WTC11 (cell line): ENCODE data around the gene OBSCN. TPM values are rescaled to one million over a fixed set of nuclear protein-coding genes. Genes with fewer than 3 reads are reported as not detected.

ENCODE experiments used
- ATAC-seq: fragments of 200-7000 bp; cut with Tn5 transposase; 2 replicates; pipeline ENCODE4 v1.10.0; 2021; ENCODE audit warnings: mild to moderate bottlenecking, moderate library complexity
- CTCF ChIA-PET: fragments of 300-600 bp; sonication (Branson Sonifier 250); formaldehyde crosslinking; loops from one replicate; lab custom pipeline; 2021; ENCODE audit warnings: antibody characterized with exemption; lab: Charles Lee
- POLR2A ChIA-PET: fragments of 350-600 bp; sonication (Branson Sonifier 250); formaldehyde crosslinking; loops from one replicate; lab custom pipeline; 2021; ENCODE audit warnings: antibody characterized with exemption; lab: Charles Lee
- DNase-seq: peaks from one replicate; pipeline ENCODE4 v3.0.0; 2021; ENCODE audit warnings: low spot score
- H3K27ac Mint-ChIP-seq: 2 replicates; pipeline ENCODE4 v1.8.0; 2021; ENCODE audit warnings: mixed read lengths
- H3K27me3 Mint-ChIP-seq: 2 replicates; pipeline ENCODE4 v1.8.0; 2021; ENCODE audit warnings: low read depth, mild to moderate bottlenecking, moderate library complexity, mixed read lengths
- H3K36me3 Mint-ChIP-seq: 2 replicates; pipeline ENCODE4 v1.8.0; 2021; ENCODE audit warnings: mixed read lengths
- H3K4me1 Mint-ChIP-seq: 2 replicates; pipeline ENCODE4 v1.8.0; 2022; ENCODE audit warnings: mixed read lengths
- H3K4me3 Mint-ChIP-seq: 2 replicates; pipeline ENCODE4 v1.8.0; 2021; ENCODE audit warnings: mild to moderate bottlenecking, moderate library complexity, mixed read lengths
- H3K9me3 Mint-ChIP-seq: 2 replicates; pipeline ENCODE4 v1.8.0; 2021; ENCODE audit warnings: mixed read lengths
- CBFB ChIP-seq: sonication (generic); formaldehyde crosslinking; IDR thresholded peaks from 2 replicates; pipeline ENCODE4 v1.8.1; 2022; ENCODE audit warnings: mild to moderate bottlenecking, low read depth, missing genetic modification reagents
- EMX1 ChIP-seq: fragments of 250-450 bp; sonication (Bioruptor Pico); IDR thresholded peaks from 2 replicates; pipeline ENCODE4 v1.8.0; 2021; ENCODE audit warnings: mild to moderate bottlenecking
- FOXP1 ChIP-seq: sonication (generic); formaldehyde crosslinking; IDR thresholded peaks from 2 replicates; pipeline ENCODE4 v1.8.0; 2022; ENCODE audit warnings: missing genetic modification reagents, mild to moderate bottlenecking, moderate library complexity, borderline replicate concordance
- GABPB1 ChIP-seq: sonication (generic); formaldehyde crosslinking; IDR thresholded peaks from 2 replicates; pipeline ENCODE4 v1.8.1; 2023; ENCODE audit warnings: mild to moderate bottlenecking, missing genetic modification reagents
- JAZF1 ChIP-seq: fragments of 250-450 bp; sonication (Bioruptor Pico); IDR thresholded peaks from 2 replicates; pipeline ENCODE4 v1.9.0; 2021; ENCODE audit warnings: moderate library complexity, mild to moderate bottlenecking, inconsistent platforms
- MYBL2 ChIP-seq: sonication (generic); formaldehyde crosslinking; IDR thresholded peaks from 2 replicates; pipeline ENCODE4 v1.8.1; 2023; ENCODE audit warnings: mild to moderate bottlenecking, moderate library complexity, missing genetic modification reagents
- NFE2L1 ChIP-seq: sonication (generic); formaldehyde crosslinking; IDR thresholded peaks from 2 replicates; pipeline ENCODE4 v1.8.1; 2023; ENCODE audit warnings: missing genetic modification reagents
- OVOL2 ChIP-seq: fragments of 250-450 bp; sonication (Bioruptor Pico); IDR thresholded peaks from 2 replicates; pipeline ENCODE4 v1.9.0; 2021; ENCODE audit warnings: mild to moderate bottlenecking, borderline replicate concordance
- PRRX2 ChIP-seq: fragments of 250-450 bp; sonication (Bioruptor Pico); IDR thresholded peaks from 2 replicates; pipeline ENCODE4 v1.8.0; 2021; ENCODE audit warnings: mild to moderate bottlenecking
- SMAD3 ChIP-seq: sonication (generic); formaldehyde crosslinking; IDR thresholded peaks from 2 replicates; pipeline ENCODE4 v1.8.0; 2022; ENCODE audit warnings: missing genetic modification reagents, mild to moderate bottlenecking, borderline replicate concordance
- SMAD4 ChIP-seq: sonication (generic); formaldehyde crosslinking; IDR thresholded peaks from 2 replicates; pipeline ENCODE4 v1.8.0; 2022; ENCODE audit warnings: mild to moderate bottlenecking, missing genetic modification reagents
- TCF7 ChIP-seq: sonication (generic); formaldehyde crosslinking; IDR thresholded peaks from 2 replicates; pipeline ENCODE4 v1.8.0; 2022; ENCODE audit warnings: mild to moderate bottlenecking, low read depth, missing genetic modification reagents, moderate library complexity
- ZBTB21 ChIP-seq: sonication (generic); formaldehyde crosslinking; IDR thresholded peaks from 2 replicates; pipeline ENCODE4 v1.8.1; 2023; ENCODE audit warnings: mild to moderate bottlenecking, missing genetic modification reagents, borderline replicate concordance
- ZNF121 ChIP-seq: sonication (generic); formaldehyde crosslinking; IDR thresholded peaks from 2 replicates; pipeline ENCODE4 v1.8.0; 2023; ENCODE audit warnings: missing genetic modification reagents
- ZNF317 ChIP-seq: sonication (generic); formaldehyde crosslinking; IDR thresholded peaks from 2 replicates; pipeline ENCODE4 v1.8.1; 2023; ENCODE audit warnings: low read depth, mild to moderate bottlenecking, moderate library complexity, missing genetic modification reagents, borderline replicate concordance
- ZNF396 ChIP-seq: fragments of 250-450 bp; sonication (Bioruptor Pico); IDR thresholded peaks from 2 replicates; pipeline ENCODE4 v1.8.0; 2021; ENCODE audit warnings: mild to moderate bottlenecking, moderate library complexity, borderline replicate concordance
- total RNA-seq: library from RNA; stranded (reverse); gene quantifications from 3 replicates; pipeline ENCODE4 v1.2.3, GENCODE V29; 2021
- TF ChIP-seq, protein P1 (sequence below): sonication (generic); formaldehyde crosslinking; IDR thresholded peaks from 2 replicates; pipeline ENCODE4 v1.8.1; 2022; ENCODE audit warnings: mild to moderate bottlenecking, missing genetic modification reagents, moderate library complexity, borderline replicate concordance
- TF ChIP-seq, protein P2 (sequence below): sonication (generic); formaldehyde crosslinking; IDR thresholded peaks from 2 replicates; pipeline ENCODE4 v1.8.0; 2023; ENCODE audit warnings: missing genetic modification reagents, mild to moderate bottlenecking, borderline replicate concordance
- TF ChIP-seq, protein P3 (sequence below): fragments of 200-600 bp; IDR thresholded peaks from 2 replicates; pipeline ENCODE4 v1.8.0; 2022; ENCODE audit warnings: antibody characterized with exemption
- TF ChIP-seq, protein P4 (sequence below): sonication (generic); formaldehyde crosslinking; IDR thresholded peaks from 2 replicates; pipeline ENCODE4 v1.8.0; 2023; ENCODE audit warnings: missing genetic modification reagents

OBSCN gene
- total RNA-seq, 1 experiment from 2014 or later, result 38.8 TPM

DNA sequence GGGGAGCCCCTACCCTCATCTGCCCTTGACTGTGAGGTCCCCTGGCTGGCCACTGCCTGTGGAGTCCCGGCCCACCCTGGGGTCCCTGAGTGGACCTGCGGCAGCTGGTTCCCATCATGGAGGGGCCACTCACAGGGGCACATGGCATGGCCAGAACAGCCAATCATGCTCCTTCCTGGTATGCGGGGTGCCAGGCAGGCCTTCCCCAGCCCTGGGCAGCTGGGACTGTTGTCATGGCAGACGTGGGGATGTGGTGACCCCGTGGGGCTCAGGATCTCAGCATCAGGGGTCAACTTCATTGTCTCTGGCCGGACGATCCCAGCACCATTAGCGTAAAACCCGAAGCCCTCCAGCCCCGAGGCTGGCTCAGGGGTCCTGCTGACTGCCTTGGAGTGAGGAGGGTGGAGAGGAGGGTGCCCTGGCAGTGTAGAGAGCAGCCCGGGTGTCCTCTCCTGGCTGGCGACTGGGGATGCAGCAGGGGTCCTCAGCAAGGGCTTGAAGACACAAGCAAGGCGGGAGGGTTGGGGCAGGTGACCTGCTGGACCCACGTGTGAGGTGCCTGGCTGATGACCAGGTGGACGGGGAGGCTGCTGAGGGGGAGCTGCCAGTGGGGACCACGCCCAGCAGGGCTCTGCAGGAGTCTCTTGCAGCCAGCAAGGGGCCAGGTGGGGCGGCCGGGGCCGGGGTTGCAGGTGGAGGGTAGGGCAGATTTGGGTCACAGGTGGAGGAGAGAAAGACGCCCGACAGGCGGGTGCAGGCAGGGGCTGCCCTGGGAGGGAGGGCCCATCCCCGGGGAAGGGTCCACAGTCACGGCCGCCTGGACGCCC, 153.7 kb downstream of the OBSCN start (continued):
- TF ChIP-seq SMAD3 (CRISPR knock-in tag) (no peak), JAZF1 (CRISPR knock-in tag) (no peak), PRRX2 (CRISPR knock-in tag) (no peak), SMAD4 (no peak), EMX1 (CRISPR knock-in tag) (no peak), ZNF121 (CRISPR knock-in tag) (no peak), TCF7 (CRISPR knock-in tag) (no peak)

DNA sequence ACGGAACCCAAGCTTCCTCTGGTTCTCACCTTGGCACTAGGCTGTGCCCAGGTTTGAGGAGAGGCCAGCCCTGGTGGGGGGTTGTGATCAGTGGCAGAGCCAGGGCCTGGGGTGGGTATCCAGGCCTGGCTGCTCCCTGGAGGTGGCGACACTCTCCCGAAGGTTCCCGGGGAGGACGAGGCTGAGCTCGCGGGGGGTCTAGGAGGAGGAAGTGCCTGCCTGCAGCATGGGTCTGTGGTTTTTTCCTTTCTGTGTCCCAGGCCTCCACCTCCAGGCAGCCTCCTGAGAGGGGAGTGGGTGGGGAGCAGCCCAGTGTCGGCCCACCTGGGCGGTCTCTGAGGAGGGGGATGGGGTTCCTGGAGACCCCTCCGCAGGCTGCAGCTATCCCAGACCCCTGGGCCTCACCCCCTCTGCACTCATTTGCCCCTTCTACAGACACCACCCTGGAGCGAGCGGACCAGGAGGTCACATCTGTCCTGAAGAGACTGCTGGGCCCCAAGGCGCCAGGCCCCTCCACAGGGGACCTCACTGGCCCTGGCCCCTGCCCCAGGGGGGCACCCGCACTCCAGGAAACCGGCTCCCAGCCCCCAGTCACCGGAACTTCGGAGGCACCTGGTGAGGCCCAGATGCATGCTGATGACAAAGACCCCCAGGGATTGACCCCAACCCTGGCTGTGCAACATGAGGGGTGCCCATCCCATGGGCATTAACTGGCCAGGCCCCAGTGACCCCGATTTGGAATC, 154.5 kb downstream of the OBSCN start:
- Mint-ChIP-seq H3K4me1 (no peaks in the 10 kb centered on the region), H3K4me3 (no peak overlapping the region), H3K36me3 (no peaks in the 10 kb centered on the region), H3K9me3 (peaks cover 4% of the 10 kb centered on the region; the same call in 1 of the 2 replicates), H3K27me3 (no peaks in the 10 kb centered on the region; the same call in 1 of the 2 replicates), H3K27ac (no peak overlapping the region)
- no peak for DNase-seq
- TF ChIP-seq NFE2L1 (CRISPR knock-in tag), result no peak
- TF ChIP-seq, protein P1, sequence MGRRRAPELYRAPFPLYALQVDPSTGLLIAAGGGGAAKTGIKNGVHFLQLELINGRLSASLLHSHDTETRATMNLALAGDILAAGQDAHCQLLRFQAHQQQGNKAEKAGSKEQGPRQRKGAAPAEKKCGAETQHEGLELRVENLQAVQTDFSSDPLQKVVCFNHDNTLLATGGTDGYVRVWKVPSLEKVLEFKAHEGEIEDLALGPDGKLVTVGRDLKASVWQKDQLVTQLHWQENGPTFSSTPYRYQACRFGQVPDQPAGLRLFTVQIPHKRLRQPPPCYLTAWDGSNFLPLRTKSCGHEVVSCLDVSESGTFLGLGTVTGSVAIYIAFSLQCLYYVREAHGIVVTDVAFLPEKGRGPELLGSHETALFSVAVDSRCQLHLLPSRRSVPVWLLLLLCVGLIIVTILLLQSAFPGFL, result no peak
- no peak for TF ChIP-seq OVOL2 (CRISPR knock-in tag)
- TF ChIP-seq, protein P2, sequence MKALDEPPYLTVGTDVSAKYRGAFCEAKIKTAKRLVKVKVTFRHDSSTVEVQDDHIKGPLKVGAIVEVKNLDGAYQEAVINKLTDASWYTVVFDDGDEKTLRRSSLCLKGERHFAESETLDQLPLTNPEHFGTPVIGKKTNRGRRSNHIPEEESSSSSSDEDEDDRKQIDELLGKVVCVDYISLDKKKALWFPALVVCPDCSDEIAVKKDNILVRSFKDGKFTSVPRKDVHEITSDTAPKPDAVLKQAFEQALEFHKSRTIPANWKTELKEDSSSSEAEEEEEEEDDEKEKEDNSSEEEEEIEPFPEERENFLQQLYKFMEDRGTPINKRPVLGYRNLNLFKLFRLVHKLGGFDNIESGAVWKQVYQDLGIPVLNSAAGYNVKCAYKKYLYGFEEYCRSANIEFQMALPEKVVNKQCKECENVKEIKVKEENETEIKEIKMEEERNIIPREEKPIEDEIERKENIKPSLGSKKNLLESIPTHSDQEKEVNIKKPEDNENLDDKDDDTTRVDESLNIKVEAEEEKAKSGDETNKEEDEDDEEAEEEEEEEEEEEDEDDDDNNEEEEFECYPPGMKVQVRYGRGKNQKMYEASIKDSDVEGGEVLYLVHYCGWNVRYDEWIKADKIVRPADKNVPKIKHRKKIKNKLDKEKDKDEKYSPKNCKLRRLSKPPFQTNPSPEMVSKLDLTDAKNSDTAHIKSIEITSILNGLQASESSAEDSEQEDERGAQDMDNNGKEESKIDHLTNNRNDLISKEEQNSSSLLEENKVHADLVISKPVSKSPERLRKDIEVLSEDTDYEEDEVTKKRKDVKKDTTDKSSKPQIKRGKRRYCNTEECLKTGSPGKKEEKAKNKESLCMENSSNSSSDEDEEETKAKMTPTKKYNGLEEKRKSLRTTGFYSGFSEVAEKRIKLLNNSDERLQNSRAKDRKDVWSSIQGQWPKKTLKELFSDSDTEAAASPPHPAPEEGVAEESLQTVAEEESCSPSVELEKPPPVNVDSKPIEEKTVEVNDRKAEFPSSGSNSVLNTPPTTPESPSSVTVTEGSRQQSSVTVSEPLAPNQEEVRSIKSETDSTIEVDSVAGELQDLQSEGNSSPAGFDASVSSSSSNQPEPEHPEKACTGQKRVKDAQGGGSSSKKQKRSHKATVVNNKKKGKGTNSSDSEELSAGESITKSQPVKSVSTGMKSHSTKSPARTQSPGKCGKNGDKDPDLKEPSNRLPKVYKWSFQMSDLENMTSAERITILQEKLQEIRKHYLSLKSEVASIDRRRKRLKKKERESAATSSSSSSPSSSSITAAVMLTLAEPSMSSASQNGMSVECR, result no peak
- no peak for TF ChIP-seq MYBL2 (CRISPR knock-in tag)
- TF ChIP-seq ZBTB21, result no peak
- TF ChIP-seq, protein P3, sequence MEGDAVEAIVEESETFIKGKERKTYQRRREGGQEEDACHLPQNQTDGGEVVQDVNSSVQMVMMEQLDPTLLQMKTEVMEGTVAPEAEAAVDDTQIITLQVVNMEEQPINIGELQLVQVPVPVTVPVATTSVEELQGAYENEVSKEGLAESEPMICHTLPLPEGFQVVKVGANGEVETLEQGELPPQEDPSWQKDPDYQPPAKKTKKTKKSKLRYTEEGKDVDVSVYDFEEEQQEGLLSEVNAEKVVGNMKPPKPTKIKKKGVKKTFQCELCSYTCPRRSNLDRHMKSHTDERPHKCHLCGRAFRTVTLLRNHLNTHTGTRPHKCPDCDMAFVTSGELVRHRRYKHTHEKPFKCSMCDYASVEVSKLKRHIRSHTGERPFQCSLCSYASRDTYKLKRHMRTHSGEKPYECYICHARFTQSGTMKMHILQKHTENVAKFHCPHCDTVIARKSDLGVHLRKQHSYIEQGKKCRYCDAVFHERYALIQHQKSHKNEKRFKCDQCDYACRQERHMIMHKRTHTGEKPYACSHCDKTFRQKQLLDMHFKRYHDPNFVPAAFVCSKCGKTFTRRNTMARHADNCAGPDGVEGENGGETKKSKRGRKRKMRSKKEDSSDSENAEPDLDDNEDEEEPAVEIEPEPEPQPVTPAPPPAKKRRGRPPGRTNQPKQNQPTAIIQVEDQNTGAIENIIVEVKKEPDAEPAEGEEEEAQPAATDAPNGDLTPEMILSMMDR, result no peak
- TF ChIP-seq GABPB1 (CRISPR knock-in tag), result no peak
- ATAC-seq, result no peak
- POLR2A ChIA-PET, result no interaction called here
- CTCF ChIA-PET, result no interaction called here

DNA sequence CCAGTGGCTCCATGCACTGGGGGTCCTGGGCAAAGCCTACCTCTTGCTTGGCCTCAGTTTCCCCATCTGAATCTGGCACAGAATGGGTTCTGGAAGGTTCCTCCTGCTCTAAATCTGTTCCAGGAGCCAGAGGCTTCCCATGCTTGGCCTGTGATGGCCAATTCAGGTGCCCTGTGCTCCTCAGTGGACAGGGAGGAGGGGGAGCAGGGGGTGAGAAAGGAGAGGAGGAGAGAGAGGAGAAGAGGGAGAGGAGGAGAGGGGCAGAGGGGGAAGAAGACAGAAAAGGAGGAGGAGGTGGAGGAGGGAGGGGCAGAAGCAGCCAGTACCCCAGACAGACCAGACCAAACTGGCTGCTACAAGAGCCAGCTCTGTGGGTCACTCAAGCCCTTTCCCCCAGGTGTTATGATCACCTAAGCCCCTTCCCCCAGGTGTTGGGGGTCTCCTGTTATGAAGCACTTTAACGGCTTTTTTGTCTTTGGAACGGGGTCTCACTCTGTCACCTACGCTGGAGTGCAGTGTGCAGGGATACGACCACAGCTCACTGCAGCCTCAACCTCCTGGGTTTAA, 155.1 kb downstream of the OBSCN start:
- CTCF ChIA-PET, result no interaction called here
- Mint-ChIP-seq H3K27ac (no peak overlapping the region), H3K4me1 (no peaks in the 10 kb centered on the region), H3K36me3 (no peaks in the 10 kb centered on the region)
- no peak for ATAC-seq
- TF ChIP-seq CBFB (CRISPR knock-in tag) (no peak), FOXP1 (no peak), ZNF317 (CRISPR knock-in tag) (no peak), ZNF396 (no peak)
- TF ChIP-seq, protein P4, sequence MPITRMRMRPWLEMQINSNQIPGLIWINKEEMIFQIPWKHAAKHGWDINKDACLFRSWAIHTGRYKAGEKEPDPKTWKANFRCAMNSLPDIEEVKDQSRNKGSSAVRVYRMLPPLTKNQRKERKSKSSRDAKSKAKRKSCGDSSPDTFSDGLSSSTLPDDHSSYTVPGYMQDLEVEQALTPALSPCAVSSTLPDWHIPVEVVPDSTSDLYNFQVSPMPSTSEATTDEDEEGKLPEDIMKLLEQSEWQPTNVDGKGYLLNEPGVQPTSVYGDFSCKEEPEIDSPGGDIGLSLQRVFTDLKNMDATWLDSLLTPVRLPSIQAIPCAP, result no peak
- TF ChIP-seq, all 79 proteins: peak for 0
- Mint-ChIP-seq H3K9me3 (peaks cover 3% of the 10 kb centered on the region; the same call in 1 of the 2 replicates), H3K4me3 (no peak overlapping the region), H3K27me3 (no peaks in the 10 kb centered on the region; the same call in 1 of the 2 replicates)
- POLR2A ChIA-PET, result no interaction called here
- DNase-seq, result no peak
